PC-9 (cell line): Measurements from ENCODE around the gene BMI1. TPM values are rescaled to one million over a fixed set of nuclear protein-coding genes. Genes with fewer than 3 reads are reported as not detected.
"Not testable (repeated sequence)": the region's sequence is repeated elsewhere in the genome, so short reads cannot be mapped to it uniquely, and the experiment has no call there.

Experiments
- BruUV-seq: library from RNA; stranded (reverse); fragments of 400-500 nt; replicated peaks from 2 replicates; lab custom pipeline; 2021; lab: Mats Ljungman, UMichigan
- CTCF ChIA-PET: fragments of 300-600 bp; sonication (Branson Sonifier 250); formaldehyde crosslinking; loops from one replicate; lab custom pipeline; 2022; ENCODE audit warnings: antibody characterized with exemption; lab: Charles Lee
- POLR2A ChIA-PET: fragments of 300-600 bp; sonication (Branson Sonifier 250); formaldehyde crosslinking; loops from one replicate; lab custom pipeline; 2022; ENCODE audit warnings: antibody characterized with exemption; ENCODE audit not compliant: unreplicated experiment; lab: Charles Lee
- DNase-seq, 2 experiments: peaks; one replicate each; pipeline versions ENCODE4 v3.0.0 to v3.0.0-alpha.2; 2015 to 2022; ENCODE audit warnings: mixed read lengths in 1 of 2
- H2AFZ ChIP-seq: fragments of 200-600 bp; sonication (generic); 2 replicates; pipeline ENCODE4 v1.8.1; 2017; ENCODE audit warnings: antibody characterized with exemption
- H3F3A ChIP-seq: fragments of 200-600 bp; sonication (generic); 2 replicates; pipeline ENCODE4 v1.8.1; 2017; ENCODE audit warnings: antibody characterized with exemption, mild to moderate bottlenecking, low read depth; ENCODE audit not compliant: insufficient read depth
- H3K27ac ChIP-seq: fragments of 200-600 bp; sonication (generic); 2 replicates; pipeline ENCODE4 v1.6.1; 2016; ENCODE audit warnings: mixed run types
- H3K27me3 ChIP-seq: fragments of 200-600 bp; sonication (generic); 2 replicates; pipeline ENCODE4 v1.6.1; 2016; ENCODE audit warnings: low read depth, mixed run types; ENCODE audit not compliant: insufficient read depth
- H3K36me3 ChIP-seq: fragments of 200-600 bp; sonication (generic); 2 replicates; pipeline ENCODE4 v1.6.1; 2016; ENCODE audit warnings: low read depth, mixed run types
- H3K4me1 ChIP-seq: fragments of 200-600 bp; sonication (generic); replicated peaks from 2 replicates; pipeline ENCODE4 v1.6.1; 2016; ENCODE audit warnings: mixed run types; ENCODE audit not compliant: insufficient read depth
- H3K4me2 ChIP-seq: fragments of 200-600 bp; sonication (generic); 2 replicates; pipeline ENCODE4 v1.6.1; 2017; ENCODE audit warnings: mixed run types
- H3K4me3 ChIP-seq: fragments of 200-600 bp; sonication (generic); 2 replicates; pipeline ENCODE4 v1.6.1; 2016; ENCODE audit warnings: mixed run types
- H3K79me2 ChIP-seq: fragments of 200-600 bp; sonication (generic); 2 replicates; pipeline ENCODE4 v1.6.1; 2017; ENCODE audit warnings: low read depth, mixed run types
- H3K9me2 ChIP-seq: fragments of 200-600 bp; sonication (generic); 2 replicates; pipeline ENCODE4 v1.8.1; 2017; ENCODE audit warnings: mild to moderate bottlenecking; ENCODE audit not compliant: insufficient read depth
- H3K9me3 ChIP-seq: fragments of 200-600 bp; sonication (generic); 2 replicates; pipeline ENCODE4 v1.8.1; 2016; ENCODE audit warnings: low read depth; ENCODE audit not compliant: insufficient read depth
- H4K20me1 ChIP-seq: fragments of 200-600 bp; sonication (generic); 2 replicates; pipeline ENCODE4 v1.8.1; 2017; ENCODE audit not compliant: insufficient read depth
- CTCF ChIP-seq: fragments of 200-600 bp; sonication (generic); conservative IDR thresholded peaks from 2 replicates; pipeline ENCODE4 v1.6.1; 2017; ENCODE audit warnings: mixed run types, antibody characterized with exemption, mild to moderate bottlenecking, moderate library complexity
- EZH2 ChIP-seq: fragments of 200-600 bp; sonication (generic); IDR thresholded peaks from 2 replicates; pipeline ENCODE4 v1.8.0; 2017; ENCODE audit warnings: antibody characterized with exemption, low read depth
- intact Hi-C: fragments of 100-400 bp; cut with micrococcal nuclease; formaldehyde crosslinking; loops from one replicate; pipeline ENCODE4 v1.10.0; 2022; ENCODE audit not compliant: unreplicated experiment
- total RNA-seq: library from RNA; stranded (reverse); gene quantifications from 2 replicates; pipeline ENCODE4 v1.2.3, GENCODE V29; 2021

Gene BMI1
- total RNA-seq, 1 experiment from 2014 or later = 48.4 TPM

- Histone ChIP-seq H3K9me2 (0 out of 2 replicates have a peak, but pooled peaks cover 3% of the 10 kb centered on the region), H3K4me3 (no peak overlapping the region), H3K79me2 (no peaks in the 10 kb centered on the region), H4K20me1 (no peaks in the 10 kb centered on the region), H3K9me3 (peaks cover 3% of the 10 kb centered on the region; the same call in 1 of the 2 replicates), H3F3A (no peaks in the 10 kb centered on the region), H2AFZ (no peak overlapping the region), H3K4me1 (no peaks in the 10 kb centered on the region; the same call in 1 of the 2 replicates), H3K27ac (no peak overlapping the region), H3K4me2 (no peak overlapping the region), H3K27me3 (no peaks in the 10 kb centered on the region), H3K36me3 (no peaks in the 10 kb centered on the region)
- no peak for DNase-seq
- POLR2A ChIA-PET = no interaction called here
- TF ChIP-seq CTCF = no peak
- no peak for TF ChIP-seq EZH2
- CTCF ChIA-PET = interaction anchor here (0.6 kb wide), 1 partner anchor 791 kb away, joined by 8 read pairs; no protein-coding TSS in a partner anchor
- intact Hi-C loops = no loop called here
- no TSS peak for BruUV-seq
These were observed 15.2 kb upstream of the BMI1 start for GRCh38 chr10:22305721-22306120.

DNA sequence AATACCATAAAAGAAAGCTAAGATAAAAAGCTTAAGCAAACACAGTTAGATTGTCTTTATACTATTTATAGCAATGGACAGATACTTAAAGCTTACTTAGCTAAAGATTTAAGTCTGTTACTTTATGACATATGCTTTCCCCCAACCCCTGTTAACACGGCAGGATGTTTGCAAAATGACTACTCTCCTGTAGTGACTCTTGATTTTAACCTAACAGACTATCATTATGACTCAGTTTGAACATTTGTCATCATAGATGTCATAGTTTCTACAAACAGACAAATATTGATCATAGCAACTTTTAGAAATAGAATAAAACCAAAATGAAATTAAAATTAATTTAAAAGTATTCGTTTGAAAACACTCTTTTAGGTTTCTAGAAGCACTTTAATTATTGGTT is 12.5 kb upstream of the BMI1 start:
- no peak overlapping the region for H2AFZ ChIP-seq
- H4K20me1 ChIP-seq = no peaks in the 10 kb centered on the region
- TF ChIP-seq EZH2 (no peak), CTCF (no peak)
- BruUV-seq = no TSS peak
- H3F3A ChIP-seq = no peaks in the 10 kb centered on the region
- 0 out of 2 replicates have a peak overlapping the region, but pooled peaks have one; percentile 10 for H3K4me2 ChIP-seq
- 0 out of 2 replicates have a peak, but pooled peaks cover 3% of the 10 kb centered on the region for H3K9me2 ChIP-seq
- H3K27ac ChIP-seq = 0 out of 2 replicates have a peak overlapping the region, but pooled peaks have one; percentile 10
- H3K27me3 ChIP-seq = no peaks in the 10 kb centered on the region
- DNase-seq = peak in 1 of 2 experiments; percentile 51
- no peaks in the 10 kb centered on the region; the same call in 1 of the 2 replicates for H3K4me1 ChIP-seq
- H3K4me3 ChIP-seq = no peak overlapping the region
- H3K9me3 ChIP-seq = peaks cover 3% of the 10 kb centered on the region; the same call in 1 of the 2 replicates
- H3K36me3 ChIP-seq = no peaks in the 10 kb centered on the region
- intact Hi-C loops = no loop called here
- no peaks in the 10 kb centered on the region for H3K79me2 ChIP-seq
- ChIA-PET POLR2A (no interaction called here), CTCF (no interaction called here)

DNA sequence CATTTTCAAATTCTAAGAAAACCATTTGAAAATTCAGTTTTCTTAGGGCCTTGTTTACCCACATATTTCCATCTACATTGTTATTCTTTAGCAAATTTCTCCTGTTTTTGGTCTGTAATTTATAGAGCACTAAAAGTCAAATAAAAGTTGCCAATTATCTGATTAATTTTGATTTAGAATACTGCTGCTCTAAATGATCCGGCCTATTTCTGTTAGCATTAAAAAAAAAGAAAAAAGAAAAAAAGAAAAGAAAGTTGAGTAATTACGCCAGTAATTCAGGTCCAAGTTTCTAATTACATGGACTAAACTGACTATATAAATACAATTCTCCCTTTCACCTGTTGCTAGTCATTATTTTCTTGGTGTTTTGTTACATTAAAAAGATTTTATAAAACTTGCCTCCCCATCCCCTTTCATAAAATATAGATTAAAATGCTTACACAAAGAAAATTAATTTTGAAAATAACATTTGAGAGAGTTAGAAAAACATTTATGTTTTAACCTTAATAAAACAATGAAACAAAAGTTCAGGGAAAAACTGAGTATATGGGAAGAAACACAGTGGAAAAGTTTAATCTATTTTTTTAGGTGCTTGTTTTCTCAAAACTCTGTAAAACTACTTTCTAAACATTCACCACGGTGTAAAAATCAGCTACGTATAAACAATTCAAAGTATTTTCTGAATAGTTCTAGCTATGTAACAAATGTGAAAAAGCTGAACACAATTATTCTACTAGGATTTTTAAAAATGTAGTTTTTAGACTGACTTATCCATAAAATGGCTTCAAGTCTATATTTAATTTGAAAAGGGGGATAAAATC is 11.5 kb upstream of the BMI1 start:
- peaks cover 3% of the 10 kb centered on the region; the same call in 1 of the 2 replicates for H3K9me3 ChIP-seq
- no peaks in the 10 kb centered on the region for H3K27me3 ChIP-seq
- no peak for DNase-seq
- H2AFZ ChIP-seq = no peak overlapping the region
- ChIA-PET POLR2A (no interaction called here), CTCF (no interaction called here)
- no peaks in the 10 kb centered on the region for H3K79me2 ChIP-seq
- H3K4me2 ChIP-seq = no peak overlapping the region
- H3K9me2 ChIP-seq = 0 out of 2 replicates have a peak, but pooled peaks cover 3% of the 10 kb centered on the region
- no peaks in the 10 kb centered on the region for H3K36me3 ChIP-seq
- no peaks in the 10 kb centered on the region for H3F3A ChIP-seq
- TF ChIP-seq EZH2 (no peak), CTCF (no peak)
- H4K20me1 ChIP-seq = no peaks in the 10 kb centered on the region
- BruUV-seq = no TSS peak
- intact Hi-C loops = no loop called here
- H3K4me3 ChIP-seq = no peak overlapping the region
- H3K27ac ChIP-seq = no peak overlapping the region
- H3K4me1 ChIP-seq = no peaks in the 10 kb centered on the region; the same call in 1 of the 2 replicates

DNA sequence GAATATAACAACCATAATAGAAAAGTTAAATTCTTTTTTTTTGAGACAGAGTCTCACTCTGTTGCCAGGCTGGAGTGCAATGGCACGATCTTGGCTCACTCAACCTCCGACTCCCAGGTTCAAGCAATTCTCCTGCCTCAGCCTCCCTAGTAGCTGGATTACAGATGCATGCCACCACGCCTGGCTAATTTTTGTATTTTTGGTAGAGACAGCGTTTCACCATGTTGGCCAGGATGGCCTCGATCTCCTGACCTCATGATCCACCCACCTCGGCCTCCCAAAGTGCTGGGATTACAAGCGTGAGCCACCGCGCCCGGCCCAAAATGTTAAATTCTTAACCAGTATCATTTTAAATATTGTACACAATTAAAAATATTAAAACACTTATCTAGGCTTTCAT is 10.9 kb upstream of the BMI1 start:
- CTCF ChIA-PET, H3K36me3 ChIP-seq, DNase-seq, H3K9me3 ChIP-seq, H3K27me3 ChIP-seq, H2AFZ ChIP-seq, H4K20me1 ChIP-seq, H3K4me1 ChIP-seq, H3K79me2 ChIP-seq, H3F3A ChIP-seq, H3K4me3 ChIP-seq, H3K4me2 ChIP-seq, H3K27ac ChIP-seq, H3K9me2 ChIP-seq, intact Hi-C loops, BruUV-seq, POLR2A ChIA-PET: not testable (repeated sequence)
